ENCODE results near the gene PPT2.

PPT2 gene

DNA sequence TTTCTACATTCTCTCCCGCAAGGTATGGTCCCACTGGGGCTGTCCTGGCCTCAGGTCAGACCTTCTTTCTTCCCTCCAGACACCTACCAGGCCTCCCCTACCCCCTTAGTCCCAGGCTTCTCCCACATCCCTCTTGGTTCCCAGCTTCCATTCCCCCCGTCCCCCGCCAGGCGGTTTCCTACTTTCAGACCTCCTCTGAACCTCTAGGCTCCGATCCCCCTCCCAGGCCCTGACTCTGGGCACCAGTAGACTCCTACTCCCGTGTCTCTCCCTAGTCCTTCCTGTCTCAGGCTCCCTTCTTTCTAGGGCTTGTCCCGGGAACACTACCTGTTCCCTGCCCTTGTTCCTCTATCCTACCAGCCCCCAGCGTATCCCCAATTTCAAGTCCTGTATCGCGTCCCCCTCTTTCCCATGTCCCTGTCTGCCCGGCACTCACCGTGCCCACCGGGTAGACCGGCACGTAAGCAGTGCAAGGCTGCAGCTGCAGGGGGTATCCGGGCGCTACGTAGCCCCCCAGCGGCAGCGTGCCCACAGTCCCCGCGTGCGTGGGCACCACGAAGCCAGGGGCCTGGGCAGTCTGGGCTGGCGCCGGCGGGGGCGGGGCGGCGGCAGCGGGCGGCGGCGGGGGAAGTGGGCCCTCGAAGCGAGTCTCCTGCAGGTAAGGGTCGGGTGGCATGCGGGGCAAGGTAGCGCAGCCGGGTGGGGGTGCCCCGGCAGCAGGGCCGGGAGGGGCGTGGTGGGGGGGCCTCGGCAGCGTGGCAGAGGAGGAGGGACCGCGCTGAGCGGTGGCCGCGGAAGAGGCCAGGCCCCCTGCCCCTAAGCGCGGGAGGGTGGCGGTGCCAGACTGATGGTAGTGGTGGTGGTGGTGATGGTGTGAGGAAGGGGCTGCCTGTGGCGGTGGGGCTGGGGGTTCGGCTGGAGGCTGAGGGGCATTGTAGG, 3.7 kb upstream of the PPT2 start:
- in situ Hi-C loops (cut with HindIII; ENCODE audit: low sequenced_read_pairs), result no loop called here

DNA sequence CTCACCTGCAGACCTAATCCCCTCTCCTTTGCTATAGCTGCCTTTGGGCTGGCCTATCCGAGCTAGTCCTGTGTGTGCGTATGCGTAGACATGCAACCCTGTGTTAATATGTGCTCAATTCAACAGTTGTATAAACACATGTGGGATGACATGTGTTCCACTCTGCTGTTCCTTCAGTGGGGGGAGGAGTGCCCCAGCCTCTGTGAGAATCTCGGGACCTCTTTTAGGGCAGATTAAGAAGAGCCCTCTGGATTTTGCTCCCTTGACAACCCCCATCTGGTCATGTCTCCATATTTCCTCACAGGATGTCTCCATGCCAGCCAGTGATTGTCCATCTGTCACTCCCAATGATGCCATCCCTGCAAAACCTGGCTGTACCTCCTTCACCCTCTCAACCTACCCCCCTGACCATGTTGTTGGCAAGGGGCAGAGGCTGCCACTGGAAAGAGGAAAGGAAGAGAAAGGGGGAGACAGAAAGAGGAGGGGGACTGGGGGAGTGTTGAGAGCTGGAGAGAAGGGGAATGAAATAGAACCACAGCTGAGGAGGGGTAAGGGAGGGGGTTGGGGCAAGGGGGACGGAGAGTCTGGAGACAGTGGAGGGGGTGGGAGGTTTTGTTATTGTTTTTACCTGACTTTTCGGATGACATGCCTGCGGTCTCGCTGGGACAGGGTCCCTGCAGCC, 2.6 kb upstream of the PPT2 start:
- in situ Hi-C loops (cut with HindIII; ENCODE audit: low sequenced_read_pairs), result no loop called here

DNA sequence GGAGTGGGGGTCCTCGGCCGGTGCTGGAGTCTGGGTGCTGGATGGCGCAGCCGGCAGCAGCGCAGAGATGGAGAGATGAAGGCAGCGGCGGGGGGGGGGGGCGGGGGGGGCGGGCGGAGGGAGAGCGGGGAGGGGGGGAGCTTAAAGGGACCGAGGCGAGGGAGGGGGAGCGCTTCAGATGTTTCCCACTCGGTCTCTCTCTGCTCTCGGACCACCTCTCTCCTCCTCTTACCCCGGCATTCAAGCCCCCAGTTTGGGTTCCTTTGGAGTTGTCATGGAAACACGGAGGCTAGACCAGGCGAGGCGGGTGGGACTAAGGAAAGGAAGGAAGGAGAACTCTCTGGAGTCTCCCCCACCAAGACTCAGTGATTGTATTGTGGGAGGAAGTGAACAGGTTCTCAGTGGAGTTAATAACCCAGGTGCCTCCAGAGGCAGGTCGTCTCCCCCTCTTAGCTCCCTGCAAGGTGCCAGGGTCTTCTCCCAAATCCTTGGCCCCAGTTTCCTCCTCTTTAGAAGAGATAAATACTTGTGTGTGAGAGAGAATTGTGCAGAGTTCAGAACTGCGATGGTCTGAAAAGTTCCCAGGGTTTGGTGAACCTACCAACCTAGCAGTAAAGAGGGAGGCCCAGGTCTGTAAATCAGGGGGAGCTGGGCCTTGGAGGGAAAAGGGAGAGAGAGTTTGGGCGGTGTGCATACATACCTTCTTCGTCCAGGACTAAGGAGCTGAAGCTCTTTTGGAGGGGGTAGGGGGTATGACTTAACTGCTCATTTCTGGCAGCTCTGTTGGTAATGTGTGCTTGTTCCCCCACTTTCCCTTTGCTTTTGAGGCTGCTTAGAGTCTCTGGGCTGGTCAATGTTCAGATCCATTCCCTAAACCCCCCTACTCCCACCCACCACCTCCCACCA, 1.8 kb upstream of the PPT2 start, which contains the start of gene PRRT1:
PRRT1 (minus strand) TSS at position 77 of the 906 bp plus-strand sequence. CDS start 112 bp downstream, outside the sequence.
- in situ Hi-C loops (cut with HindIII; ENCODE audit: low sequenced_read_pairs), result no loop called here

DNA sequence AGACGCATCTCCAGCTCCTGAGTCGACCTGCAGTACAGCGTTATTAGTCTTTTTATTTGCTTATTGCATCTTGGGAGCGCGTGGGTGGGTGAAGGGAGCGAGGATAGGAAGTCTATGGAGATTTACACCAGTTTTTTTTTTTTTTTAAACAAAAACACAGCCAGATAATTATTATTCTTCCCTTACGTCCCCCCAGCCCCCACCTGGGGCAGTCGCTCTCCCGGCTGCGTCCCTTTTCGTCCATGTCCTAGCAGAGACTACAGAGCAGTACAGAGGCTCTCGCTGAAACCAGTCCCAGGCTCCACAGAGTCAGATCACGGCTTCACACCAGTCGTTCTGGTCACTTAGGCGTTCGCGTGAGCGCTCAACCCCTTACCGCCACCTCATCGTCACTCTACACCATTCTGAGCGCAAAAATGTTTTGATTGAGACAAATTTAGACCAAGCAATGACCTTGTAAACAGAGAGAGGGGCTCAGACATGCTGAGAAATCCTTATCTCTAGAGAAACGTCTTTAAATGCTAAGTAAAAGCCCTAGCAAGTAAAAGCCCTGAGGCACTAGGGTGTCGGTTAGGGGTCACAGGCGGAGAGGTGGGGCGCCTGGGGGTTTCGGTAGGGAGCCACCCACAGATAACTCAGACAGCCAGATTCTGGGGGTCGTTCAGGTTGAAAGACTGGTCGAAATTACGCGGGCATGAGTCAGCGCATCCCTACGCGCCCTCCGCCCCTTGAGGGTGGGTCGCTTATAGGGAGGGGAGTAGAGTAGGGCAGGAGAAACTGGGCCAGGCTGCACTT, 975 bp upstream of the PPT2 start:
- in situ Hi-C loops (cut with HindIII; ENCODE audit: low sequenced_read_pairs), result no loop called here

DNA sequence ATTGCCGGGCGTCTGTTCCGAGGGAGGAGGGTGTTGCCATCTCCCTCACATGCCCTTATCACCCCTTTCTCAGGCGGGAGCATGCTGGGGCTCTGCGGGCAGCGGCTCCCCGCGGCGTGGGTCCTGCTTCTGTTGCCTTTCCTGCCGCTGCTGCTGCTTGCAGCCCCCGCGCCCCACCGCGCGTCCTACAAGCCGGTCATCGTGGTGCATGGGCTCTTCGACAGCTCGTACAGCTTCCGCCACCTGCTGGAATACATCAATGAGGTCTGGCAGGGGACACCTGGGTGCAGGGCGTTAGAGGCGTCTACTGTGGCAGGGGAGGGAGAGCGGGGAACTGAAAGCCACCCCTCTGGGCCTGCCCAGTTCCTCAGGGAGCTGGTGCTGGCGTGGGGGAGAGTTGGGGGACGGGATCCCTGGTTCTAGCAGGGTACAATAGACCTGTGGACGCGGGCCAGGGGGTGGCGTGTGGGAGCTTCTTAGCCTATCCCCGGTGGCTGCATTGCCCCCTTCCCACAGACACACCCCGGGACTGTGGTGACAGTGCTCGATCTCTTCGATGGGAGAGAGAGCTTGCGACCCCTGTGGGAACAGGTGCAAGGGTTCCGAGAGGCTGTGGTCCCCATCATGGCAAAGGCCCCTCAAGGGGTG, 697 bp downstream of the PPT2 start:
- in situ Hi-C loops (cut with HindIII; ENCODE audit: low sequenced_read_pairs), result no loop called here

DNA sequence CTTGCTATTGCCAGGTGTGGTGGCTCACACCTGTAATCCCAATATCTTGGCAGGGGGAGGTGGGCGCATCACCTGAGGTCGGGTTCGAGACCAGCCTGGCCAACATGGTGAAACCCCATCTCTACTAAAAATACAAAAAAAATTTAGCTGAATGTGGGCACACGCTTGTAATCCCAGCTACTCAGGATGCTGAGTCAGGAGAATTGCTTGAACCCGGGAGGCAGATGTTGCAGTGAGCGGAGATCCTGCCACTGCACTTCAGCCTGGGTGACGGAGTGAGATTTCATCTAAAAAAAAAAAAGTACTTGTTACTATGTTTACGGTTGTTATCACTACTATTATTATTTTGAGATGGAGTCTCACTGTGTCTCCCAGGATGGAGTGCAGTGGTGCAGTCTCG, 3.0 kb downstream of the PPT2 start:
- in situ Hi-C loops (cut with HindIII; ENCODE audit: low sequenced_read_pairs), result no loop called here

DNA sequence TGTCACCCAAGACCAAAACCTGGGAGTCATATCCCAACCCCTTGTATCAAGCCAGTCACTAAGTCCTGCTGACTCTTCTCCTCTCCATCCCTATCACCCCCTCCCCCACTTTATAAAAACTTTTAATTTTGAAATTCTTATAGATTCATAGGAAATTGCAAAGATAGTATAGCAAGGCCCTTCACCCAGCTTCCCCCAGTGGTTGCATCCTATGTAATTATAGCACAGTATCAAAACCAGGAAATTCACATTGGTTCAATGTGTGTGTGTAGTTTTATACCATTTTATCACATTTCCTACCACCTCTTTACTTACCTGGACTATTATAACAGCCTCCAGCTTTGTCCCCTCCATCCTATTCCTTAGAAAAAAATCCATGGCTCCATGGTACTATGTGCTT, 4.1 kb downstream of the PPT2 start:
- in situ Hi-C loops (cut with HindIII; ENCODE audit: low sequenced_read_pairs), result no loop called here

DNA sequence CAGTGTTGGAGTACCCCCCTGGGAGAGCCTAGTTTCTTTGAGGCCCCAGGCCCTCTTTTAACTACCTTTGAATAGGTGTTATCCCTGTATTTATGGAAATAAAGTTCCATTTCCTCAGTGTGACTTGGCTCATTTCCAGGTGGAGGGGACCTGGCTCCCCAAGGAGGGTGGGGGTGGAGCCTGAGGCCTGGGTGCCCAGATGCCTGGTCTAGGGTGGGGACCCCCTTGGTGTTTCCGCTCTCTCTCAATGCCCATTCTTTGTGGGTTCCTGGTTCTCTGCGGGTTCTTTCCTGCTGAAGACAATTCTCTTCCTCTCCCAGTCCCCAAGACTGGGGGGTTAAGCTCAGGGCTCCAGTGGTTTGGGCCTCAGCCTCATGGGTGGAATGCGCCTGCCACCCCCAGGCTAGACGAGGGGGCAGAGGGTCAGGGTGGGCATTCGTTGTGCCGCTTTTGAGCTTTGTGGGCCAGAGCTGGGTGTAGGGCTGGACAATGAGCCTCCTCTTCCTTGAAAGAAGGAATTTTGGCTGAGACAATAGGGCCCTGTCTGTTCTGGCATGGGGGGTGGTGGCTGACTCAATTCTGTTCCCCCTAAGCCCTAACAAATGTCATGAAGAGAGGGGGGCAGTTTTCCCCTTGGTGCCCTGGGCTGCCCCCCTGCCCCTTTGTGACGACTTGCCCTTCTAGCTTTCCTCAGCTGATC, 9.8 kb downstream of the PPT2 start:
- in situ Hi-C loops (cut with HindIII; ENCODE audit: low sequenced_read_pairs), result no loop called here

DNA sequence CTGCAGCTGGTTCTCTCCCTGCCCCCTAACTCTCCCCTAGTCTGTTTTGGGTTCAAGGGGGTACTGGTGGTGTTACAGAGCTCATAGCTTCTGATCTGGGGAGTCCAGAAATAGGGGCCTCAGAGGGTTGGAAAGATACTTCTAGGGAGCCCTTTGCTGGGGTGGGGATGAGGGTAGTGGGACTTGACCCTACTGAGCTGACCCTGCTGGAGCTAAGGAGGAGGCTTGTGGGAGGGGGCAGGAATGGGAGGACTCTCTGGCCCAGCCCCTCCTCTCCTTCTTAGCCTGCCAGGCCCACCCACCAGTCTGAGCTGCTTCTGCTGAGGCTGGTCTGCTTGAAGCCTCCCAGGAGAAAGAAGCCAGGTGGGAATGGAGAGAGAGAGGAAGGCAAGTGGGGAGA, 10.4 kb downstream of the PPT2 start, which contains the start of gene EGFL8:
EGFL8 (plus strand) TSS at position 301 of the 400 bp plus-strand sequence. CDS start 1,571 bp downstream, outside the sequence.
- in situ Hi-C loops (cut with HindIII; ENCODE audit: low sequenced_read_pairs), result no loop called here

DNA sequence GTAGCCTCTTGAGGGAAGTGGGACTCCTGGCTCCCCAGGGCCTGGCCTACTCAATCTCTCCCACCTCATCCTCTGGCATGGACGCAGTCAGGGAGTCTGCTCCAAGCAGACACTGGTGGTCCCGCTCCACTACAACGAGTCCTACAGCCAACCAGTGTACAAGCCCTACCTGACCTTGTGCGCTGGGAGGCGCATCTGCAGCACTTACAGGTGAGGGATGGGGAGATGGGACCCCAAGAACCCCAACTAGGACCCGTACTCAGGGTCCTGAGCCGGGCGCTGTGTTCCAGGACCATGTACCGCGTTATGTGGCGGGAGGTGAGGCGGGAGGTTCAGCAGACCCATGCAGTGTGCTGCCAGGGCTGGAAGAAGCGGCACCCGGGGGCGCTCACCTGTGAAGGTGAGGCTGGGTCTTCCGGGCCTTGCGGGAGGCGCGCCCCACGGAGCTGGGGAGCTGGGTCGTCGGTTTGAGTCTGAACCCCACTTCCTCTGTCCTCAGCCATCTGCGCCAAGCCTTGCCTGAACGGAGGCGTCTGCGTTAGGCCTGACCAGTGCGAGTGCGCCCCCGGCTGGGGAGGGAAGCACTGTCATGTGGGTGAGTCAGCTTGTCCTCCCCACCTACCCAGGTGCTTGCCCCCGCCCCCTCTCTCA, 12.6 kb downstream of the PPT2 start:
- in situ Hi-C loops (cut with HindIII; ENCODE audit: low sequenced_read_pairs), result no loop called here

DNA sequence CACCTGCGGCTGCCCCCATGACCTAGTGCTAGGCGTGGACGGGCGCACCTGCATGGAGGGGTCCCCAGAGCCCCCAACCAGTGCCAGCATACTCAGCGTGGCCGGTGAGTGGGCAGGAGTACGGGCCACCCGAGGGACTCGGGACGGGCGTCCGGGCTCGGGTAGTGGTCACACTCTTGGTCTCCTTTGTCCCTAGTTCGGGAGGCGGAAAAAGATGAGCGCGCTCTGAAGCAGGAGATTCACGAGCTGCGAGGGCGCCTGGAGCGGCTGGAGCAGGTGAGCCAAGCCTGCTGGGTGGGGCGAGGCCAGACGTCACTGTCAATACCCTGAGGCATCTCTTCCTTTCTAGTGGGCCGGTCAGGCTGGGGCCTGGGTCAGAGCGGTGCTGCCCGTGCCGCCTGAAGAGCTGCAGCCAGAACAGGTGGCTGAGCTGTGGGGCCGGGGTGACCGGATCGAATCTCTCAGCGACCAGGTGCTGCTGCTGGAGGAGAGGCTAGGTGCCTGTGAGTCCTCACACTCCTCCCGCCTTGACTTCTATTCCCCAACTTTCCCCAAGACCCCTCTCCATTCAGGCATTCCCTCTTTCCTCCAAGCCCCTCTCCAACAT, 13.3 kb downstream of the PPT2 start:
- in situ Hi-C loops (cut with HindIII; ENCODE audit: low sequenced_read_pairs), result no loop called here

DNA sequence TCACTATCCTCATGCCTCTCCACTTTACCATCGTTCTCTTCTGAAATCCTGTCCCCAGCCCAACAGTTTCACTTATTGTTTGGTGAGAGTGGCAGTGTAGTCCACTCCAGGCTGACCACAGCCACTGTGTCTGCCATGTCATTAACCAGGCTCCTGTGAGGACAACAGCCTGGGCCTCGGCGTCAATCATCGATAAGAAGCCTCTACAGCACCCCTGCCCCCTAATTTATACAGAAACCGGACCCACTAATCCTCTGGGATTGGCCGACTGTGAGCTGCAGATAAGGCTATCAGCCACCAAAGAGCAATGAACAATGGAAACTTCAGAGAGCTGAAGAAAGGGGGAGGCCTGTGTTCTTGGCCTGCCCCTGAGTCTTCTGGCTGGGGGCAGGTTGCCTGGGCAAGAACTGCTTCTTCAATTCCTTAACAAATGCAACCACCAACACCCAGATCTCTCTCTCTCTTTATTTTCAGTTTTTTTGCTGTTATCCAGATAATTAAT, 13.9 kb downstream of the PPT2 start:
- in situ Hi-C loops (cut with HindIII; ENCODE audit: low sequenced_read_pairs), result no loop called here

DNA sequence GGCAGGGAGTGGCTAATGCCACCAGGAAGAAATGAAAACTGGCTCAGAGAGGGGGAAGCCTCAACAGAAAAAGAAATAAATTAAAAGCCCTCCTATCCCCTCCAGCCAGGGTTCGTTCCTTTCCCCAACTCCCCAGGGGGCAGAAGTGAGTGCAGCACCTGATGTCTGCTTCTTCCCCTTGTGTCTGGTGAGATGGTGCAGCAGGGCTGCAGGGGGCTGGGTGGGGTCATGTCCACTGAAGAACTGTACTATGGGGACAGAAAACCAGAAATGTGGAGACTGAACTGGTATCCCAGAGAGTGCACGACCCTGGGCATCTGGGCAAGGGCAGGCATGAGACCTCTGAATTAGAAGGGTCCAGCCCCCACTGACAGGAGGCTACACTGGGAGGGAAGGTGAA, 14.4 kb downstream of the PPT2 start:
- in situ Hi-C loops (cut with HindIII; ENCODE audit: low sequenced_read_pairs), result no loop called here

DNA sequence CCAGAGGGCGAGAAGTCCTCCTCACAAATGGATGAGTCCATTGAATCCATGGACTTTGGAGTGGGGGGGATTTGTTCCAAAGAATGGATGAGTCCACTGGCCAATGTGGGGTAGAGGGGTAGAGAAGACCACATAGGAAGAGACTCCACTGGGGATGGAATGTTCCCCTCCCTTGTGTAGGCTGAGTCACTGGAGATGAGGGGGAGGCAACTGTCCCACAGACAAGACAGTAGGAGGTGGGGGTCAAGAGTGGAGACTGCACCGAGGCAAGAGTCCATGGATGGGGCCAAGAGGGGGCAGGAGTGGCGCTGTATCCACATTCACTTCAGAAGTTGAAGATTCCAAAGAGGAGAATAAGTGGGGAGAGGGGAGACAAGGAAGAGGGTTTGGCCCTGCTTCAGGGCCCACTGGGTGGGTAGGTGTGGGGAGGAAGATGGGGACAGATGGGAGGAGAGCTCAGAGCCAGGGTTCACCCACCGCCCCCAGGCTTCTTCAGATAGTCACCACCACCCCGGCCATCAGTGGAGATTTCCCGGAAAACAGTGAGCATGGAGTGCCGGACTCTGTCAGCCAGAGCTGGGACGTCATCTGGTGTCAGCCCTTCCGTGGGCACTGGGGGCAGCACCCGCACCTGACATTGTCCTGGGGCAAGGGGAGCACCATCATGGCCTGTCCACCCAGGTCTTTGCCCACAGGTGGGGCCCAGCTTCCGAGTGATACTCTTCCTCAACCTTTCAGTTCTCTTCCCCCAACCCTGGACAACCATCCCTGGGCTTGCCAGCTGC, 15.1 kb downstream of the PPT2 start:
- in situ Hi-C loops (cut with HindIII; ENCODE audit: low sequenced_read_pairs), result no loop called here

DNA sequence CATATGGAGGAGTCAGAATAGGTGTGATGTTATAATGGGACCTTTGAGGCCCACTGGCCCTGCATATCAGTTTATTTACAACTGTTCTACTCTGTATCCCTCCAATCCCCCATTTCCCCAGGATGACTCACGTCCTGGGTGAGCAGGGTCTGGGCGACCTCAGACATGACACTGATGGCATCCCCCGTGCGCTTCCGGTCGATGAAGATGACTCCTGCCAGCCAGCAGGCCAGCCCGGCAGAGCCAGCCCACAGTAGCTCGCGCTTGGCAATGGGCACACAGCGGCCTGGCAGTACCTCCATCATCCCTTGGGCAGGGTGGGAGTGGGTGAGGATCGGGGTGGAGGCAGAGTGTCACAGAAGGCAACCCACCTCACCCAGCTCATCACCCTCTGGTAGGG, 16.4 kb downstream of the PPT2 start:
- in situ Hi-C loops (cut with HindIII; ENCODE audit: low sequenced_read_pairs), result no loop called here

DNA sequence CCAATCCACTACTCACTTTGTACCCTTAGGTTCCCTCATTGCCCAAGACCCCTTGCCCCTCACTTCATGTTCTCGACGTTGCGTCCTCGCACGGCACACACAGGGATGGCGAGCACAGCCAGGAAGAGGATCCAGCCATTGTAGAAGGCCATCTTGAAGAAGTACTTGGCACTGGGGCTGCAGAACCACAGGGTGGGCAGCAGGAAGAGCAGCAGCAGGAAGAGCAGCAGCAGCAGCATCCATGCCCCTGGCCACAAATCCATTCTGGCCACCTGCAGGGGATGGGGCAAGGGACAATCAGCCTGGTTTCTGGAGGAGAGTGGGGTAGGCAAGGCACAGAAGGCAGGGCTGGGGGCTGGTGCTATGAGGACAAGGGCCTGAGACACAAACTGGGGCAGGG, 17.3 kb downstream of the PPT2 start:
- in situ Hi-C loops (cut with HindIII; ENCODE audit: low sequenced_read_pairs), result no loop called here

DNA sequence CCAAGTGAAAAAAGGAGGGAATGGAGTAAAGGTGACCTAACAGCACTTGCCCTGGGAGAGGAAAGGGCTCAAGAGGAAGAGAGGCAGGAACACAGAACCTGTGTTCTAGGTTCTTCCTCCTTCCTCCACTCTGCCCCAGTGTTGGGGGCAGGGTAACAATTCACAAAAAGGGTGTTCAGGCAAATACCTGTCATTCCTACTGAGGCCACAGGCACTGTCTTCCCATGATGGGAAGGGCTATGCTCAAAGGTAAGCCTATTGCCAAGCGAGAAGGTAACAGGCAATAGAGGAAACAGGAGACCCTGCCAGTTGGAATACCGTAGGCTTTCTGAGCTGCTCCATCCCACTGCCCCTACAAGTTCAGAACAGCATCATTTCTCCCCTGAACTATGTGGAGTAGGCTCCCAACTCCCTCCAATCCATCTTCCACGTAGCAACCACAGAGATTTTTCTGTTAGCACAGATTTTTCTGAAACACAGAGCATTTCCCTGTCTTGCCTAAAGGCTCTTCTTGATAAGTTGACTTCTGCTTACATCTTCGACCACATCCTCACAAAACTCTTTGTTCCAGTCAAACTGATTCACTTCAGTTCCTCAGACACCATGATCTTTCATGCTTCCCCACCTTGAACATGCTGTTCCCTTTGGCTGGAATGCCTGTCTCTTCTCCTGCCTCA, 19.2 kb downstream of the PPT2 start:
- in situ Hi-C loops (cut with HindIII; ENCODE audit: low sequenced_read_pairs), result no loop called here

All from endothelial cell of hepatic sinusoid (primary cell).